ENCODE results near the gene ANO6.
"Not testable (repeated sequence)": the region's sequence is repeated elsewhere in the genome, so short reads cannot be mapped to it uniquely, and the experiment has no call there.

The ANO6 gene

GRCh38 chr12:45368841-45369489, 153.1 kb downstream of the ANO6 start:
- DNase-seq (ENCODE audit: low read depth) = peak; percentile 48
- no peak overlapping the region for H3K4me3 ChIP-seq (ENCODE audit: low read length)
- TF ChIP-seq, protein P1, sequence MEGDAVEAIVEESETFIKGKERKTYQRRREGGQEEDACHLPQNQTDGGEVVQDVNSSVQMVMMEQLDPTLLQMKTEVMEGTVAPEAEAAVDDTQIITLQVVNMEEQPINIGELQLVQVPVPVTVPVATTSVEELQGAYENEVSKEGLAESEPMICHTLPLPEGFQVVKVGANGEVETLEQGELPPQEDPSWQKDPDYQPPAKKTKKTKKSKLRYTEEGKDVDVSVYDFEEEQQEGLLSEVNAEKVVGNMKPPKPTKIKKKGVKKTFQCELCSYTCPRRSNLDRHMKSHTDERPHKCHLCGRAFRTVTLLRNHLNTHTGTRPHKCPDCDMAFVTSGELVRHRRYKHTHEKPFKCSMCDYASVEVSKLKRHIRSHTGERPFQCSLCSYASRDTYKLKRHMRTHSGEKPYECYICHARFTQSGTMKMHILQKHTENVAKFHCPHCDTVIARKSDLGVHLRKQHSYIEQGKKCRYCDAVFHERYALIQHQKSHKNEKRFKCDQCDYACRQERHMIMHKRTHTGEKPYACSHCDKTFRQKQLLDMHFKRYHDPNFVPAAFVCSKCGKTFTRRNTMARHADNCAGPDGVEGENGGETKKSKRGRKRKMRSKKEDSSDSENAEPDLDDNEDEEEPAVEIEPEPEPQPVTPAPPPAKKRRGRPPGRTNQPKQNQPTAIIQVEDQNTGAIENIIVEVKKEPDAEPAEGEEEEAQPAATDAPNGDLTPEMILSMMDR (conservative IDR thresholded peaks at IDR 0.05; ENCODE audit: low read depth, low read length) = no peak

GRCh38 chr12:45377815-45378214, 161.9 kb downstream of the ANO6 start:
- TF ChIP-seq, protein P1 (conservative IDR thresholded peaks at IDR 0.05; ENCODE audit: low read depth, low read length) = no peak
- H3K4me3 ChIP-seq (ENCODE audit: low read length) = no peak overlapping the region
- DNase-seq (ENCODE audit: low read depth) = no peak

- no peak overlapping the region for H3K4me3 ChIP-seq (ENCODE audit: low read length)
- DNase-seq (ENCODE audit: low read depth) = peak; percentile 52
- TF ChIP-seq, protein P1 (conservative IDR thresholded peaks at IDR 0.05; ENCODE audit: low read depth, low read length) = no peak
Observed at GRCh38 chr12:45379261-45379660, 163.4 kb downstream of the ANO6 start.

GRCh38 chr12:45381351-45381750, 165.5 kb downstream of the ANO6 start:
- H3K4me3 ChIP-seq (ENCODE audit: low read length) = no peak overlapping the region
- no peak for DNase-seq (ENCODE audit: low read depth)
- TF ChIP-seq, protein P1 (conservative IDR thresholded peaks at IDR 0.05; ENCODE audit: low read depth, low read length) = no peak

DNA sequence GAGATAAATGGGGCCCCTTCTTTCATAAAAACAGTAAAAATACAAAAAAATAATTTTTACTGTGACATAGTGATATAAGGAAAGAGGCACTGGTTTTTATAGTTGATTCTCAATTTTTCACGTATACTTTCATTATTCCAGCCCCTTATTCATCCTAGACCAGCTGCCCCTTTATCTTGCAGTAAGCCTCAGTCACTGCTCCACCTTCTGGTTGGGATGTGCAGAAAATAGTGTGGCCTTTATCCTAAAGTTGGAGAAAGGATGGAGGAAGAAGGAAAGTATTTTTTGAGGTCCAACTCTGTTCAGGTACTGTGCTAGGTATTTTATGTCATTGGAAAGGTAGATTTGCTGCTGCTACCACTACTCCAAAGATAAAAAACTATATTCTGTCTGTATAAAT, 172.7 kb downstream of the ANO6 start:
- TF ChIP-seq, protein P1 (conservative IDR thresholded peaks at IDR 0.05; ENCODE audit: low read depth, low read length) = peak; percentile 79
- DNase-seq (ENCODE audit: low read depth) = peak; percentile 6
- H3K4me3 ChIP-seq (ENCODE audit: low read length) = no peak overlapping the region

- H3K4me3 ChIP-seq (ENCODE audit: low read length) = no peak overlapping the region
- TF ChIP-seq, protein P1 (conservative IDR thresholded peaks at IDR 0.05; ENCODE audit: low read depth, low read length) = no peak
- no peak for DNase-seq (ENCODE audit: low read depth)
Observed at GRCh38 chr12:45389426-45389825, 173.5 kb downstream of the ANO6 start.

DNA sequence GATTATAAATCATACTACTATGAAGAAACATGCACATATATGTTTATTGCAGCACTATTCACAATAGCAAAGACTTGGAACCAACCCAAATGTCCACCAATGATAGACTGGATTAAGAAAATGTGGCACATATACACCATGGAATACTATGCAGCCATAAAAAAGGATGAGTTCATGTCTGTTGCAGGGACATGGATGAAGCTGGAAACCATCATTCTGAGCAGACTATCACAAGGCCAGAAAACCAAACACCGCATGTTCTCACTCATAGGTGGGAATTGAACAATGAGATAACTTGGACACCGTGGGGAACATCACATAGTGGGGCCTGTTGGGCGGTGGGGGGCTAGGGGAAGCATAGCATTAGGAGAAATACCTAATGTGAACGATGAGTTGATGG, 181.6 kb downstream of the ANO6 start:
- not testable (repeated sequence) for DNase-seq (ENCODE audit: low read depth); H3K4me3 ChIP-seq (ENCODE audit: low read length)
